HG03442 (cell line): ENCODE measurements around the gene NDUFC2.
"Not testable (repeated sequence)": the region's sequence is repeated elsewhere in the genome, so short reads cannot be mapped to it uniquely, and the experiment has no call there.

ENCODE experiments used
- ATAC-seq: cut with Tn5 transposase; IDR thresholded peaks from one replicate; pipeline ENCODE4 v1.9.1; 2021; ENCODE audit warnings: mild to moderate bottlenecking, moderate library complexity; ENCODE audit not compliant: unreplicated experiment

The NDUFC2 gene

GRCh38 chr11:78056093-78056492, 23.6 kb downstream of the NDUFC2 start:
- ATAC-seq = no peak

- ATAC-seq = no peak
These were observed 24.7 kb downstream of the NDUFC2 start for GRCh38 chr11:78054971-78055370.

GRCh38 chr11:78050964-78051831, 28.5 kb downstream of the NDUFC2 start:
- ATAC-seq = no peak

- no peak for ATAC-seq
These were observed 30.3 kb downstream of the NDUFC2 start for GRCh38 chr11:78049348-78049747.

- ATAC-seq = no peak
These were observed 31.1 kb downstream of the NDUFC2 start for GRCh38 chr11:78048561-78048960.

- no peak for ATAC-seq
These were observed 33.2 kb downstream of the NDUFC2 start for GRCh38 chr11:78046486-78046854.

GRCh38 chr11:78045851-78046485, 33.7 kb downstream of the NDUFC2 start:
- ATAC-seq = peak; percentile 71

- ATAC-seq = no peak
These were observed 35.0 kb downstream of the NDUFC2 start for GRCh38 chr11:78044706-78045105.

GRCh38 chr11:78041843-78042440, 37.7 kb downstream of the NDUFC2 start:
- ATAC-seq = no peak

GRCh38 chr11:78041380-78041719, 38.3 kb downstream of the NDUFC2 start:
- not testable (repeated sequence) for ATAC-seq

GRCh38 chr11:78040691-78041379, 38.8 kb downstream of the NDUFC2 start:
- no peak for ATAC-seq

- ATAC-seq = peak; percentile 70
These were observed 39.6 kb downstream of the NDUFC2 start for GRCh38 chr11:78039919-78040671.

GRCh38 chr11:78039391-78039918, 40.2 kb downstream of the NDUFC2 start:
- no peak for ATAC-seq

GRCh38 chr11:78038697-78039313, 40.9 kb downstream of the NDUFC2 start:
- ATAC-seq = no peak

GRCh38 chr11:78037825-78038620, 41.6 kb downstream of the NDUFC2 start:
- no peak for ATAC-seq

- no peak for ATAC-seq
These were observed 42.6 kb downstream of the NDUFC2 start for GRCh38 chr11:78037056-78037455.

- ATAC-seq = no peak
These were observed 43.3 kb downstream of the NDUFC2 start for GRCh38 chr11:78036313-78036712.

GRCh38 chr11:78034623-78035022, 45.0 kb downstream of the NDUFC2 start:
- ATAC-seq = no peak

- ATAC-seq = no peak
These were observed 46.6 kb downstream of the NDUFC2 start for GRCh38 chr11:78033040-78033439.
